Measurements from ENCODE around the gene UPK1A. TPM values are rescaled to one million over a fixed set of nuclear protein-coding genes. Genes with fewer than 3 reads are reported as not detected.

UPK1A gene
- total and polyA plus RNA-seq, 9 of the 15 experiments (the other 6 are each of a cell fraction or from before 2014, with no cell fraction given), result 0.06 to 0.13 TPM; not detected in 7

DNA sequence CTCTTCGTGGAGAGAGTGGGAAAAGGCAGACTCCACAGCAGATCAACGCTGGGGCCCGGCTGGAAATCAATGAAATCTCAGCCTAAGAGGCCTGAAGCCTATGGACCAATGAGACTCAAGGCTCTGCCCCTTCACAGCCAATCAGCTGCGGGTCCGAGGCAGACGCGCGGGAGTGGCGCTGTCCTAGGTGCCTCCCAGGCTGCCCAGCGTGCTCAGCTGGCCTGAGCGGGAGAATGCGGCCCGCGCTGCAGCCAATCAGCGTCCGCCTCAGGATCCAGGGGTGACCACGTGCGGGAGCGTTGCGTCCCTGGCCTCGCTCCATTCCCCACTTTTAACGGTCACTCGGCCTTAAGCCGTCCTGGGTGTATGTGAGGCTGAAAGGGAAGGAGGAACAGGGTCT lies 37.9 kb downstream of the UPK1A start, which contains the start of gene ZBTB32 (continued):
- TF ChIP-seq, protein P1, sequence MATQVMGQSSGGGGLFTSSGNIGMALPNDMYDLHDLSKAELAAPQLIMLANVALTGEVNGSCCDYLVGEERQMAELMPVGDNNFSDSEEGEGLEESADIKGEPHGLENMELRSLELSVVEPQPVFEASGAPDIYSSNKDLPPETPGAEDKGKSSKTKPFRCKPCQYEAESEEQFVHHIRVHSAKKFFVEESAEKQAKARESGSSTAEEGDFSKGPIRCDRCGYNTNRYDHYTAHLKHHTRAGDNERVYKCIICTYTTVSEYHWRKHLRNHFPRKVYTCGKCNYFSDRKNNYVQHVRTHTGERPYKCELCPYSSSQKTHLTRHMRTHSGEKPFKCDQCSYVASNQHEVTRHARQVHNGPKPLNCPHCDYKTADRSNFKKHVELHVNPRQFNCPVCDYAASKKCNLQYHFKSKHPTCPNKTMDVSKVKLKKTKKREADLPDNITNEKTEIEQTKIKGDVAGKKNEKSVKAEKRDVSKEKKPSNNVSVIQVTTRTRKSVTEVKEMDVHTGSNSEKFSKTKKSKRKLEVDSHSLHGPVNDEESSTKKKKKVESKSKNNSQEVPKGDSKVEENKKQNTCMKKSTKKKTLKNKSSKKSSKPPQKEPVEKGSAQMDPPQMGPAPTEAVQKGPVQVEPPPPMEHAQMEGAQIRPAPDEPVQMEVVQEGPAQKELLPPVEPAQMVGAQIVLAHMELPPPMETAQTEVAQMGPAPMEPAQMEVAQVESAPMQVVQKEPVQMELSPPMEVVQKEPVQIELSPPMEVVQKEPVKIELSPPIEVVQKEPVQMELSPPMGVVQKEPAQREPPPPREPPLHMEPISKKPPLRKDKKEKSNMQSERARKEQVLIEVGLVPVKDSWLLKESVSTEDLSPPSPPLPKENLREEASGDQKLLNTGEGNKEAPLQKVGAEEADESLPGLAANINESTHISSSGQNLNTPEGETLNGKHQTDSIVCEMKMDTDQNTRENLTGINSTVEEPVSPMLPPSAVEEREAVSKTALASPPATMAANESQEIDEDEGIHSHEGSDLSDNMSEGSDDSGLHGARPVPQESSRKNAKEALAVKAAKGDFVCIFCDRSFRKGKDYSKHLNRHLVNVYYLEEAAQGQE (IDR thresholded peaks at IDR 0.05; ENCODE audit: borderline replicate concordance), result peak; percentile 99
- TF ChIP-seq, protein P1 (CRISPR knock-in tag; IDR thresholded peaks at IDR 0.05; ENCODE audit: low read depth), result peak; percentile 93
- TF ChIP-seq HMG20B (CRISPR knock-in tag; IDR thresholded peaks at IDR 0.05) (0 out of 2 replicates have a peak, but pooled peaks have one; percentile 72), TEAD1 (CRISPR knock-in tag; IDR thresholded peaks at IDR 0.05) (peak in 1 of 2 experiments; percentile 91; a peak in 1 of 4 replicates), CAMTA2 (CRISPR knock-in tag; conservative IDR thresholded peaks at IDR 0.05) (no peak), NUFIP1 (IDR thresholded peaks at IDR 0.05; ENCODE audit: partially characterized antibody) (no peak), POU5F1 (IDR thresholded peaks at IDR 0.05; ENCODE audit: borderline replicate concordance, low read depth, low read length, partially characterized antibody) (no peak), ASH1L (IDR thresholded peaks at IDR 0.05; ENCODE audit: borderline replicate concordance, low read depth, partially characterized antibody) (peak; percentile 33)
- TF ChIP-seq, protein P2, sequence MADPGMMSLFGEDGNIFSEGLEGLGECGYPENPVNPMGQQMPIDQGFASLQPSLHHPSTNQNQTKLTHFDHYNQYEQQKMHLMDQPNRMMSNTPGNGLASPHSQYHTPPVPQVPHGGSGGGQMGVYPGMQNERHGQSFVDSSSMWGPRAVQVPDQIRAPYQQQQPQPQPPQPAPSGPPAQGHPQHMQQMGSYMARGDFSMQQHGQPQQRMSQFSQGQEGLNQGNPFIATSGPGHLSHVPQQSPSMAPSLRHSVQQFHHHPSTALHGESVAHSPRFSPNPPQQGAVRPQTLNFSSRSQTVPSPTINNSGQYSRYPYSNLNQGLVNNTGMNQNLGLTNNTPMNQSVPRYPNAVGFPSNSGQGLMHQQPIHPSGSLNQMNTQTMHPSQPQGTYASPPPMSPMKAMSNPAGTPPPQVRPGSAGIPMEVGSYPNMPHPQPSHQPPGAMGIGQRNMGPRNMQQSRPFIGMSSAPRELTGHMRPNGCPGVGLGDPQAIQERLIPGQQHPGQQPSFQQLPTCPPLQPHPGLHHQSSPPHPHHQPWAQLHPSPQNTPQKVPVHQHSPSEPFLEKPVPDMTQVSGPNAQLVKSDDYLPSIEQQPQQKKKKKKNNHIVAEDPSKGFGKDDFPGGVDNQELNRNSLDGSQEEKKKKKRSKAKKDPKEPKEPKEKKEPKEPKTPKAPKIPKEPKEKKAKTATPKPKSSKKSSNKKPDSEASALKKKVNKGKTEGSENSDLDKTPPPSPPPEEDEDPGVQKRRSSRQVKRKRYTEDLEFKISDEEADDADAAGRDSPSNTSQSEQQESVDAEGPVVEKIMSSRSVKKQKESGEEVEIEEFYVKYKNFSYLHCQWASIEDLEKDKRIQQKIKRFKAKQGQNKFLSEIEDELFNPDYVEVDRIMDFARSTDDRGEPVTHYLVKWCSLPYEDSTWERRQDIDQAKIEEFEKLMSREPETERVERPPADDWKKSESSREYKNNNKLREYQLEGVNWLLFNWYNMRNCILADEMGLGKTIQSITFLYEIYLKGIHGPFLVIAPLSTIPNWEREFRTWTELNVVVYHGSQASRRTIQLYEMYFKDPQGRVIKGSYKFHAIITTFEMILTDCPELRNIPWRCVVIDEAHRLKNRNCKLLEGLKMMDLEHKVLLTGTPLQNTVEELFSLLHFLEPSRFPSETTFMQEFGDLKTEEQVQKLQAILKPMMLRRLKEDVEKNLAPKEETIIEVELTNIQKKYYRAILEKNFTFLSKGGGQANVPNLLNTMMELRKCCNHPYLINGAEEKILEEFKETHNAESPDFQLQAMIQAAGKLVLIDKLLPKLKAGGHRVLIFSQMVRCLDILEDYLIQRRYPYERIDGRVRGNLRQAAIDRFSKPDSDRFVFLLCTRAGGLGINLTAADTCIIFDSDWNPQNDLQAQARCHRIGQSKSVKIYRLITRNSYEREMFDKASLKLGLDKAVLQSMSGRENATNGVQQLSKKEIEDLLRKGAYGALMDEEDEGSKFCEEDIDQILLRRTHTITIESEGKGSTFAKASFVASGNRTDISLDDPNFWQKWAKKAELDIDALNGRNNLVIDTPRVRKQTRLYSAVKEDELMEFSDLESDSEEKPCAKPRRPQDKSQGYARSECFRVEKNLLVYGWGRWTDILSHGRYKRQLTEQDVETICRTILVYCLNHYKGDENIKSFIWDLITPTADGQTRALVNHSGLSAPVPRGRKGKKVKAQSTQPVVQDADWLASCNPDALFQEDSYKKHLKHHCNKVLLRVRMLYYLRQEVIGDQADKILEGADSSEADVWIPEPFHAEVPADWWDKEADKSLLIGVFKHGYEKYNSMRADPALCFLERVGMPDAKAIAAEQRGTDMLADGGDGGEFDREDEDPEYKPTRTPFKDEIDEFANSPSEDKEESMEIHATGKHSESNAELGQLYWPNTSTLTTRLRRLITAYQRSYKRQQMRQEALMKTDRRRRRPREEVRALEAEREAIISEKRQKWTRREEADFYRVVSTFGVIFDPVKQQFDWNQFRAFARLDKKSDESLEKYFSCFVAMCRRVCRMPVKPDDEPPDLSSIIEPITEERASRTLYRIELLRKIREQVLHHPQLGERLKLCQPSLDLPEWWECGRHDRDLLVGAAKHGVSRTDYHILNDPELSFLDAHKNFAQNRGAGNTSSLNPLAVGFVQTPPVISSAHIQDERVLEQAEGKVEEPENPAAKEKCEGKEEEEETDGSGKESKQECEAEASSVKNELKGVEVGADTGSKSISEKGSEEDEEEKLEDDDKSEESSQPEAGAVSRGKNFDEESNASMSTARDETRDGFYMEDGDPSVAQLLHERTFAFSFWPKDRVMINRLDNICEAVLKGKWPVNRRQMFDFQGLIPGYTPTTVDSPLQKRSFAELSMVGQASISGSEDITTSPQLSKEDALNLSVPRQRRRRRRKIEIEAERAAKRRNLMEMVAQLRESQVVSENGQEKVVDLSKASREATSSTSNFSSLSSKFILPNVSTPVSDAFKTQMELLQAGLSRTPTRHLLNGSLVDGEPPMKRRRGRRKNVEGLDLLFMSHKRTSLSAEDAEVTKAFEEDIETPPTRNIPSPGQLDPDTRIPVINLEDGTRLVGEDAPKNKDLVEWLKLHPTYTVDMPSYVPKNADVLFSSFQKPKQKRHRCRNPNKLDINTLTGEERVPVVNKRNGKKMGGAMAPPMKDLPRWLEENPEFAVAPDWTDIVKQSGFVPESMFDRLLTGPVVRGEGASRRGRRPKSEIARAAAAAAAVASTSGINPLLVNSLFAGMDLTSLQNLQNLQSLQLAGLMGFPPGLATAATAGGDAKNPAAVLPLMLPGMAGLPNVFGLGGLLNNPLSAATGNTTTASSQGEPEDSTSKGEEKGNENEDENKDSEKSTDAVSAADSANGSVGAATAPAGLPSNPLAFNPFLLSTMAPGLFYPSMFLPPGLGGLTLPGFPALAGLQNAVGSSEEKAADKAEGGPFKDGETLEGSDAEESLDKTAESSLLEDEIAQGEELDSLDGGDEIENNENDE (IDR thresholded peaks at IDR 0.05; ENCODE audit: low read depth, low read length), result no peak

All from K562 (cell line).